GM12878 (cell line): ENCODE data around the gene EPB41L2. TPM values are rescaled to one million over a fixed set of nuclear protein-coding genes. Genes with fewer than 3 reads are reported as not detected.

Experiments
- ATAC-seq: fragments of 200-7000 bp; cut with Tn5 transposase; 3 replicates; pipeline ENCODE4 v1.9.1; 2020; ENCODE audit warnings: mild to moderate bottlenecking, moderate library complexity
- BruUV-seq: library from RNA; stranded (reverse); fragments of 400-500 nt; replicated peaks from 2 replicates; lab custom pipeline; 2021; lab: Mats Ljungman, UMichigan
- CTCF ChIA-PET: fragments of 300-600 bp; sonication (Branson Sonifier 250); formaldehyde crosslinking; extraction: SDS; loops from one replicate; lab custom pipeline; 2021; ENCODE audit warnings: inconsistent platforms; lab: Yijun Ruan, JAX
- POLR2A ChIA-PET: fragments of 350-600 bp; formaldehyde crosslinking; extraction: SDS; loops from one replicate; lab custom pipeline; 2021; ENCODE audit warnings: inconsistent platforms; lab: Charles Lee
- RAD21 ChIA-PET: fragments of 300-600 bp; sonication (Branson Sonifier 250); formaldehyde crosslinking; loops from one replicate; lab custom pipeline; 2023; ENCODE audit warnings: antibody characterized with exemption; ENCODE audit not compliant: unreplicated experiment; lab: Charles Lee
- SMC1A ChIA-PET: fragments of 300-600 bp; sonication (Branson Sonifier 250); formaldehyde crosslinking; loops from one replicate; lab custom pipeline; 2023; ENCODE audit not compliant: unreplicated experiment, uncharacterized antibody; lab: Charles Lee
- DNase-seq: peaks from one replicate; pipeline ENCODE4 v3.0.0-alpha.2; 2011; ENCODE audit warnings: low read depth, low spot score
- FAIRE-seq: peaks from 3 replicates; lab custom pipeline; 2011; peaks lifted over from hg19 to GRCh38; lab: Jason Lieb, UNC
- H2AFZ ChIP-seq: 2 replicates; pipeline ENCODE4 v1.6.0; 2011; ENCODE audit warnings: low read depth, low read length, control low read depth; ENCODE audit not compliant: control insufficient read depth
- H3K27ac ChIP-seq: 2 replicates; pipeline ENCODE4 v1.5.1; 2011; ENCODE audit warnings: control low read depth; ENCODE audit not compliant: control insufficient read depth, insufficient read depth
- H3K27me3 ChIP-seq, 2 experiments: replicated peaks in 1 of 2; 2 replicates each; pipeline versions ENCODE4 v1.6.0 to v1.6.1; 2011; ENCODE audit warnings: low read length in 1 of 2; ENCODE audit not compliant: control insufficient read depth in 2 of 2, insufficient read depth in 2 of 2
- H3K36me3 ChIP-seq, 2 experiments: 2 replicates each; pipeline ENCODE4 v1.5.1; 2011; ENCODE audit warnings: low read length in 1 of 2; ENCODE audit not compliant: control insufficient read depth in 2 of 2, insufficient read depth in 2 of 2
- H3K4me1 ChIP-seq: 2 replicates; pipeline ENCODE4 v1.6.1; 2011; ENCODE audit warnings: mild to moderate bottlenecking, low read length, moderate library complexity, mixed read lengths; ENCODE audit not compliant: control insufficient read depth, insufficient read depth
- H3K4me2 ChIP-seq: 2 replicates; pipeline ENCODE4 v1.6.0; 2011; ENCODE audit warnings: control low read depth; ENCODE audit not compliant: control insufficient read depth, insufficient read depth
- H3K4me3 ChIP-seq: fragments of 200-600 bp; sonication (generic); 2 replicates; pipeline ENCODE4 v1.5.1; 2016
- H3K79me2 ChIP-seq: 2 replicates; pipeline ENCODE4 v1.6.0; 2011; ENCODE audit warnings: low read length; ENCODE audit not compliant: control insufficient read depth, insufficient read depth
- H3K9ac ChIP-seq: 2 replicates; pipeline ENCODE4 v1.8.0; 2011; ENCODE audit warnings: low read length, control low read depth, mixed read lengths; ENCODE audit not compliant: control insufficient read depth, insufficient read depth
- H3K9me3 ChIP-seq: replicated peaks from 3 replicates; pipeline ENCODE4 v1.5.1; 2011; ENCODE audit warnings: mild to moderate bottlenecking, low read length; ENCODE audit not compliant: control insufficient read depth, insufficient read depth
- H4K20me1 ChIP-seq: 2 replicates; pipeline ENCODE4 v1.6.0; 2011; ENCODE audit not compliant: control insufficient read depth, insufficient read depth
- ATF7 ChIP-seq: fragments of 450-650 bp; IDR thresholded peaks from 2 replicates; pipeline ENCODE4 v1.6.1; 2016; ENCODE audit warnings: low read depth, mild to moderate bottlenecking
- CBX3 ChIP-seq: fragments of 200-600 bp; sonication (generic); IDR thresholded peaks from 2 replicates; pipeline ENCODE4 v1.6.1; 2016; ENCODE audit warnings: low read depth, borderline replicate concordance
- E4F1 ChIP-seq: fragments of 450-650 bp; IDR thresholded peaks from 2 replicates; pipeline ENCODE4 v1.6.1; 2018; ENCODE audit warnings: borderline replicate concordance, mild to moderate bottlenecking; ENCODE audit not compliant: partially characterized antibody
- IKZF1 ChIP-seq: fragments of 450-650 bp; conservative IDR thresholded peaks from 2 replicates; pipeline ENCODE4 v1.6.1; 2017; ENCODE audit warnings: antibody characterized with exemption, mild to moderate bottlenecking
- RCOR1 ChIP-seq: conservative IDR thresholded peaks from 2 replicates; pipeline ENCODE4 v1.6.1; 2012; ENCODE audit warnings: low read depth, low read length, improper control_type of control experiment
- SREBF2 ChIP-seq: IDR thresholded peaks from 2 replicates; pipeline ENCODE4 v1.6.1; 2012; ENCODE audit warnings: mild to moderate bottlenecking, low read length
- YY1 ChIP-seq: IDR thresholded peaks from 2 replicates; pipeline ENCODE4 v1.6.1; 2011; ENCODE audit warnings: low read depth, mild to moderate bottlenecking, low read length
- ZNF207 ChIP-seq: fragments of 450-650 bp; IDR thresholded peaks from 2 replicates; pipeline ENCODE4 v1.6.1; 2014; ENCODE audit warnings: antibody characterized with exemption, mild to moderate bottlenecking, borderline replicate concordance
- in situ Hi-C: fragments of 300-500 bp; cut with MboI; formaldehyde crosslinking; loops from 9 replicates; pipeline ENCODE4 v1.14.3; 2018; ENCODE audit warnings: mixed read lengths
- intact Hi-C: fragments of 100-400 bp; cut with micrococcal nuclease; formaldehyde crosslinking; loops from one replicate; pipeline ENCODE4 v1.14.2; 2022; ENCODE audit not compliant: unreplicated experiment
- polyA plus RNA-seq, 11 experiments: library from polyadenylated mRNA; depleted of rRNA in 4 of 11; unstranded in 6 of 11; stranded (reverse) in 5 of 11; fragments of >200 nt; fragmentation: Nextera tagmentation in 4 of 11; fragmentation: Illumina TruSeq in 1 of 11; extraction: Ambion mirVana in 4 of 11; extraction: Trizol in 1 of 11; gene quantifications; 1 replicate in 1 of 11; 2 replicates in 10 of 11; pipeline versions ENCODE4 v1.2.1 to v1.2.3, GENCODE V29; 2011 to 2016; ENCODE audit warnings: inconsistent platforms in 2 of 11, missing spikeins in 2 of 11, low read depth in 1 of 11
- total RNA-seq, 4 experiments: library from RNA; depleted of rRNA in 3 of 4; stranded (reverse); fragments of >200 nt in 3 of 4; fragmentation: Illumina TruSeq in 1 of 4; extraction: Trizol in 1 of 4; gene quantifications; 2 replicates each; pipeline versions ENCODE4 v1.2.1 to v1.2.3, GENCODE V29; 2013 to 2021

EPB41L2 gene
- total and polyA plus RNA-seq, 10 of the 15 experiments (the other 5 are each of a cell fraction or from before 2014, with no cell fraction given) = 7.4 to 41.6 (median 19.0) TPM

- BruUV-seq = no TSS peak
- Histone ChIP-seq H3K27me3 (no peaks in the 10 kb centered on the region), H3K27ac (no peak overlapping the region), H3K4me3 (no peak overlapping the region), H3K9ac (no peak overlapping the region), H3K4me1 (peaks cover 6% of the 10 kb centered on the region), H3K4me2 (no peak overlapping the region), H4K20me1 (no peaks in the 10 kb centered on the region; the same call in 1 of the 2 replicates), H2AFZ (no peak overlapping the region), H3K9me3 (no peaks in the 10 kb centered on the region), H3K79me2 (peaks cover 16% of the 10 kb centered on the region), H3K36me3 (no peaks in the 10 kb centered on the region)
- CTCF ChIA-PET = interaction anchor here (0.9 kb wide), 1 partner anchor 181 kb away, joined by 4 read pairs; no protein-coding TSS in a partner anchor
- DNase-seq (no peak), FAIRE-seq (no peak), ATAC-seq (no peak)
- in situ Hi-C loops (no loop called here), intact Hi-C loops (no loop called here)
- SMC1A ChIA-PET = interaction anchor here (0.6 kb wide), 1 partner anchor 87 kb away, joined by 3 read pairs; no protein-coding TSS in a partner anchor
- POLR2A ChIA-PET = no interaction called here
- RAD21 ChIA-PET = interaction anchor here (1.0 kb wide), 1 partner anchor 181 kb away, joined by 4 read pairs; no protein-coding TSS in a partner anchor
- TF ChIP-seq E4F1 (no peak), YY1 (no peak), CBX3 (no peak), ZNF207 (no peak), SREBF2 (no peak), IKZF1 (no peak), RCOR1 (no peak), ATF7 (no peak)
These were observed 2.8 kb upstream of the EPB41L2 start for GRCh38 chr6:131065824-131066171.
